ENCODE measurements around the gene TOM1L1. TPM values are rescaled to one million over a fixed set of nuclear protein-coding genes. Genes with fewer than 3 reads are reported as not detected.

The TOM1L1 gene
- total RNA-seq, 2 experiments from 2014 or later, result 2.0 to 2.6 TPM

Other genes starting within 250 kb of the TOM1L1 start
- 10 to 100 TPM; 44.2 to 49.9 TPM for gene COX11, start 67.8 kb downstream of the TOM1L1 start, total RNA-seq
- gene STXBP4, start 67.9 kb downstream of the TOM1L1 start, total RNA-seq, result 1 to 10 TPM; 3.2 to 4.3 TPM